NCI-H2081 treated with DMSO at 0.1 percent for 48 hours (cell line): ENCODE measurements around the gene TSN.
"Not testable (repeated sequence)": the region's sequence is repeated elsewhere in the genome, so short reads cannot be mapped to it uniquely, and the experiment has no call there.

Experiments
- DNase-seq: peaks from one replicate; lab custom pipeline; 2025; lab: John Stamatoyannopoulos, UW

TSN gene

GRCh38 chr2:121801916-121802315, 46.5 kb downstream of the TSN start:
- no peak for DNase-seq

GRCh38 chr2:121803503-121803902, 48.1 kb downstream of the TSN start:
- peak; percentile 2 for DNase-seq

GRCh38 chr2:121804340-121804739, 48.9 kb downstream of the TSN start:
- DNase-seq, result peak; percentile 59

GRCh38 chr2:121804997-121805765, 49.7 kb downstream of the TSN start:
- DNase-seq, result no peak

GRCh38 chr2:121805766-121806143, 50.3 kb downstream of the TSN start:
- DNase-seq, result no peak

- not testable (repeated sequence) for DNase-seq
Observed at GRCh38 chr2:121807771-121808170, 52.3 kb downstream of the TSN start.

GRCh38 chr2:121809607-121810006, 54.2 kb downstream of the TSN start:
- no peak for DNase-seq

- peak; percentile 37 for DNase-seq
Observed at GRCh38 chr2:121810959-121811853, 55.8 kb downstream of the TSN start.

- DNase-seq, result not testable (repeated sequence)
Observed at GRCh38 chr2:121813083-121813482, 57.6 kb downstream of the TSN start.

GRCh38 chr2:121815216-121815615, 59.8 kb downstream of the TSN start:
- no peak for DNase-seq

- DNase-seq, result no peak
Observed at GRCh38 chr2:121816797-121817196, 61.3 kb downstream of the TSN start.

- not testable (repeated sequence) for DNase-seq
Observed at GRCh38 chr2:121817304-121817703, 61.9 kb downstream of the TSN start.
